Chondrocyte (in vitro differentiated cells): ENCODE results near the gene SEC22A. TPM values are rescaled to one million over a fixed set of nuclear protein-coding genes. Genes with fewer than 3 reads are reported as not detected.
A peak's percentile ranks its signal among the peaks of the same experiment; 100 is the strongest.

Experiments used
- DNase-seq: peaks from one replicate; pipeline ENCODE4 v3.0.0; 2021; ENCODE audit warnings: mixed read lengths, low spot score
- H3K27ac Mint-ChIP-seq: one replicate; pipeline ENCODE4 v1.8.0; 2021; ENCODE audit warnings: mild to moderate bottlenecking, moderate library complexity, mixed read lengths; ENCODE audit not compliant: unreplicated experiment
- H3K27me3 Mint-ChIP-seq: 2 replicates; pipeline ENCODE4 v1.8.0; 2021; ENCODE audit warnings: low read depth, mixed read lengths
- H3K36me3 Mint-ChIP-seq: 2 replicates; pipeline ENCODE4 v1.8.0; 2021; ENCODE audit warnings: low read depth, mixed read lengths
- H3K4me1 Mint-ChIP-seq: 2 replicates; pipeline ENCODE4 v1.8.0; 2021; ENCODE audit warnings: low read depth, mild to moderate bottlenecking, mixed read lengths
- H3K4me3 Mint-ChIP-seq: one replicate; pipeline ENCODE4 v1.8.0; 2021; ENCODE audit warnings: mild to moderate bottlenecking, moderate library complexity, mixed read lengths; ENCODE audit not compliant: unreplicated experiment
- H3K9me3 Mint-ChIP-seq: 2 replicates; pipeline ENCODE4 v1.8.0; 2021; ENCODE audit warnings: low read depth, mixed read lengths
- microRNA-seq: library from miRNA; unstranded; fragments of <30 nt; microRNA quantifications from one replicate; pipeline ENCODE4 v1.2.0, GENCODE V29; 2020; ENCODE audit warnings: borderline number of aligned reads
- total RNA-seq: library from RNA; stranded (reverse); gene quantifications from 3 replicates; pipeline ENCODE4 v1.2.1, GENCODE V29; 2021
- TF ChIP-seq, protein P1 (sequence below): fragments of 200-600 bp; sonication (generic); IDR thresholded peaks from 2 replicates; pipeline ENCODE4 v1.5.0; 2021; ENCODE audit warnings: antibody characterized with exemption, mild to moderate bottlenecking, moderate library complexity

Gene SEC22A
- total RNA-seq, 1 donor from 2014 or later = 14.4 TPM

DNA sequence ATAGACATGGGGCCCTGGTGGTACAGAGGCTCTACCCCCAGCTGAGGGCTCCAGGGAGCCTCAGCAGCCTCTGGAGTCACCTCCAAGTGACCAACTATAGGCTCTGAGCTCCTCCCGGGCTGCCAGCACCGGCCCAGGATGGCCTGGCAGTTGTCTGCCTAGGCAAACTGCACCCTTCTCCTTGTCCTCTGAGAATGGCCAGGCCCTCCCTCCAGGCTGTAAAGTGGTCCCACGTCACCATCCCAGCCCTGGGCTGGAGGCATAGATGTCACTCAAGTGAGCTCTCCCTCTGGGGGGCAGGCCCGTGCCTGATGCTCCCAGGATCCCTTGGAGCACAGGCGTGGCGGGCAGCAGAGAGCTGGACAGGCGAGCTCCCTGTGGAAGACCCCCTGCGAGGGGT is 120.1 kb downstream of the SEC22A start:
- peaks cover 4% of the 10 kb centered on the region for H3K4me1 Mint-ChIP-seq
- no peak for DNase-seq
- peaks cover 26% of the 10 kb centered on the region for H3K27me3 Mint-ChIP-seq
- H3K9me3 Mint-ChIP-seq = no peaks in the 10 kb centered on the region
- H3K36me3 Mint-ChIP-seq = peaks cover 10% of the 10 kb centered on the region
- TF ChIP-seq, protein P1, sequence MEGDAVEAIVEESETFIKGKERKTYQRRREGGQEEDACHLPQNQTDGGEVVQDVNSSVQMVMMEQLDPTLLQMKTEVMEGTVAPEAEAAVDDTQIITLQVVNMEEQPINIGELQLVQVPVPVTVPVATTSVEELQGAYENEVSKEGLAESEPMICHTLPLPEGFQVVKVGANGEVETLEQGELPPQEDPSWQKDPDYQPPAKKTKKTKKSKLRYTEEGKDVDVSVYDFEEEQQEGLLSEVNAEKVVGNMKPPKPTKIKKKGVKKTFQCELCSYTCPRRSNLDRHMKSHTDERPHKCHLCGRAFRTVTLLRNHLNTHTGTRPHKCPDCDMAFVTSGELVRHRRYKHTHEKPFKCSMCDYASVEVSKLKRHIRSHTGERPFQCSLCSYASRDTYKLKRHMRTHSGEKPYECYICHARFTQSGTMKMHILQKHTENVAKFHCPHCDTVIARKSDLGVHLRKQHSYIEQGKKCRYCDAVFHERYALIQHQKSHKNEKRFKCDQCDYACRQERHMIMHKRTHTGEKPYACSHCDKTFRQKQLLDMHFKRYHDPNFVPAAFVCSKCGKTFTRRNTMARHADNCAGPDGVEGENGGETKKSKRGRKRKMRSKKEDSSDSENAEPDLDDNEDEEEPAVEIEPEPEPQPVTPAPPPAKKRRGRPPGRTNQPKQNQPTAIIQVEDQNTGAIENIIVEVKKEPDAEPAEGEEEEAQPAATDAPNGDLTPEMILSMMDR = no peak
- no peak overlapping the region for H3K27ac Mint-ChIP-seq
- no peak overlapping the region for H3K4me3 Mint-ChIP-seq

DNA sequence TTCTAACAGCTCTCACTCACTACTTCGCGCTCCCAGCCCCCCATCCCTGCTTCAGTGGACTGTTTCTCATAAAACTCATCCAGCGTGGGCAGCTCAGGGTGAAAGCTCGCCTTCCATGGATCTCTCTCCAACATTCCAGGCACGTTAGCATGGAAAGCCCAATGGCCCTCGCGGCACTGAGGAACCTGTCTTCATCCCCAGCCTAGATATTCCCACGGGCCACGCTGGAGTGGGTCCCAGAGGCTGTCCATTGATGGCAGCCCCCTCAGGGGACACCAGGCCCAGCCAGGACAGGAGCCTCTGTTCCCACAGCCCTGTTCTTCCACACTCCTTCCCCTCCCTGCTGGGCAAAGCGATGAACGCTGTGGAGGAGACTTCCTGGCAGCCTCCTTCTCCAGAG is 121.1 kb downstream of the SEC22A start:
- H3K4me1 Mint-ChIP-seq = peaks cover 4% of the 10 kb centered on the region
- H3K4me3 Mint-ChIP-seq = no peak overlapping the region
- peaks cover 11% of the 10 kb centered on the region for H3K36me3 Mint-ChIP-seq
- no peak overlapping the region for H3K27ac Mint-ChIP-seq
- TF ChIP-seq, protein P1 = no peak
- H3K27me3 Mint-ChIP-seq = peaks cover 33% of the 10 kb centered on the region
- peak; percentile 61 for DNase-seq
- no peaks in the 10 kb centered on the region for H3K9me3 Mint-ChIP-seq

Small RNAs within 50 kb of the gene (microRNA-seq; reads per million reads assigned to microRNA genes)
- not detected for gene MIR7110

Other genes starting within 250 kb of the SEC22A start
- 3.1 to 68.8 TPM (median 68.4 TPM) in 3 replicates for gene SEMA5B, start 174.2 kb upstream of the SEC22A start, total RNA-seq
- gene PDIA5, start 134.9 kb upstream of the SEC22A start, total RNA-seq = 82.7 to 129 TPM (median 128 TPM) in 3 replicates
- 8.0 to 28.6 TPM (median 10.5 TPM) in 3 replicates for gene ADCY5, start 247.1 kb downstream of the SEC22A start, total RNA-seq